HFFc6 (cell line): ENCODE measurements around the gene FAM221A. TPM values are rescaled to one million over a fixed set of nuclear protein-coding genes. Genes with fewer than 3 reads are reported as not detected.

Source experiments
- DNase-seq: peaks from one replicate; pipeline ENCODE4 v3.0.0-alpha.2; 2018
- H3K27ac Mint-ChIP-seq: 2 replicates; pipeline ENCODE4 v1.8.0; 2020; ENCODE audit warnings: mild to moderate bottlenecking, mixed read lengths
- H3K27me3 Mint-ChIP-seq: 2 replicates; pipeline ENCODE4 v1.8.0; 2021; ENCODE audit warnings: mild to moderate bottlenecking, moderate library complexity, mixed read lengths; ENCODE audit not compliant: insufficient read depth
- H3K36me3 Mint-ChIP-seq: 2 replicates; pipeline ENCODE4 v1.8.0; 2021; ENCODE audit warnings: low read depth, mixed read lengths
- H3K4me1 Mint-ChIP-seq: 2 replicates; pipeline ENCODE4 v1.8.0; 2020; ENCODE audit warnings: low read depth, mixed read lengths
- H3K4me3 Mint-ChIP-seq: 2 replicates; pipeline ENCODE4 v1.8.0; 2020; ENCODE audit warnings: mild to moderate bottlenecking, moderate library complexity, mixed read lengths
- H3K9me3 Mint-ChIP-seq: 2 replicates; pipeline ENCODE4 v1.8.0; 2020; ENCODE audit warnings: mild to moderate bottlenecking, mixed read lengths
- CTCF ChIP-seq: fragments of 200-600 bp; sonication (generic); IDR thresholded peaks from 2 replicates; pipeline ENCODE4 v1.5.0; 2021; ENCODE audit warnings: antibody characterized with exemption, mild to moderate bottlenecking
- total RNA-seq, 6 experiments: library from RNA; stranded (reverse); fragmentation: NEBNext Ultra II Directional; extraction: Animal tissue kit (Norgen Biotek cat#: 25700); gene quantifications; 2 replicates in 1 of 6; 3 replicates in 5 of 6; pipeline ENCODE4 v1.2.3, GENCODE V29; 2021

The FAM221A gene
- total RNA-seq, 6 experiments from 2014 or later: 0.09 to 0.14 TPM; not detected in 4

GRCh38 chr7:23709081-23709750 is 29.2 kb downstream of the FAM221A start:
- Mint-ChIP-seq H3K4me3 (no peak overlapping the region), H3K36me3 (peaks cover 8% of the 10 kb centered on the region), H3K27me3 (peaks cover 14% of the 10 kb centered on the region), H3K9me3 (peaks cover 14% of the 10 kb centered on the region), H3K4me1 (peaks cover 24% of the 10 kb centered on the region), H3K27ac (no peak overlapping the region)
- DNase-seq: no peak
- no peak for TF ChIP-seq CTCF

- Mint-ChIP-seq H3K9me3 (peaks cover 14% of the 10 kb centered on the region), H3K27ac (no peak within 1 kb of the TSS), H3K27me3 (peaks cover 13% of the 10 kb centered on the region; the same call in 1 of the 2 replicates), H3K4me3 (no peak within 1 kb of the TSS), H3K36me3 (peaks cover 8% of the 10 kb centered on the region), H3K4me1 (peaks cover 30% of the 10 kb centered on the region)
- TF ChIP-seq CTCF: no peak
- DNase-seq: no peak
These were observed 30.0 kb downstream of the FAM221A start, which contains the start of gene STK31 for GRCh38 chr7:23710000-23710399. STK31 (plus strand) TSS chr7:23710219; CDS start chr7:23710286, 67 bp downstream.

GRCh38 chr7:23712368-23713284 is 32.6 kb downstream of the FAM221A start:
- peak; percentile 70 for DNase-seq
- H3K27me3 Mint-ChIP-seq: peaks cover 9% of the 10 kb centered on the region
- no peak overlapping the region for H3K27ac Mint-ChIP-seq
- H3K4me1 Mint-ChIP-seq: peaks cover 30% of the 10 kb centered on the region
- peak overlapping the region; percentile 27; the same call in 1 of the 2 replicates for H3K4me3 Mint-ChIP-seq
- no peaks in the 10 kb centered on the region for H3K36me3 Mint-ChIP-seq
- no peaks in the 10 kb centered on the region for H3K9me3 Mint-ChIP-seq
- peak; percentile 84 for TF ChIP-seq CTCF

- Mint-ChIP-seq H3K4me3 (peak overlapping the region; percentile 25; the same call in 1 of the 2 replicates), H3K27ac (no peak overlapping the region), H3K4me1 (peaks cover 30% of the 10 kb centered on the region), H3K9me3 (no peaks in the 10 kb centered on the region), H3K27me3 (peaks cover 3% of the 10 kb centered on the region), H3K36me3 (no peaks in the 10 kb centered on the region)
- no peak for TF ChIP-seq CTCF
- peak; percentile 86 for DNase-seq
These were observed 33.5 kb downstream of the FAM221A start for GRCh38 chr7:23713285-23714149.

- no peak overlapping the region for H3K27ac Mint-ChIP-seq
These were observed 34.1 kb downstream of the FAM221A start for GRCh38 chr7:23714150-23714464.

More at GRCh38 chr7:23714150-23714464, 34.1 kb downstream of the FAM221A start:
- Mint-ChIP-seq H3K36me3 (no peaks in the 10 kb centered on the region), H3K4me1 (peaks cover 30% of the 10 kb centered on the region), H3K9me3 (no peaks in the 10 kb centered on the region), H3K4me3 (peak overlapping the region; percentile 25; the same call in 1 of the 2 replicates), H3K27me3 (peaks cover 3% of the 10 kb centered on the region)
- TF ChIP-seq CTCF: no peak; the same call in 1 of the 2 replicates
- DNase-seq: no peak
